ENCODE data around the gene SLC50A1. TPM values are rescaled to one million over a fixed set of nuclear protein-coding genes. Genes with fewer than 3 reads are reported as not detected.

Gene SLC50A1
- total RNA-seq, 1 experiment from 2014 or later, result 75.2 TPM

GRCh38 chr1:155182052-155182550 lies 46.4 kb downstream of the SLC50A1 start:
- POLR2A ChIA-PET (ENCODE audit: unreplicated experiment), result no interaction called here
- Histone ChIP-seq H3K4me1 (ENCODE audit: insufficient read depth, low read length) (peaks cover 8% of the 10 kb centered on the region), H3K9me3 (ENCODE audit: low read length) (no peaks in the 10 kb centered on the region), H2AFZ (ENCODE audit: low read length) (no peak overlapping the region), H3K79me2 (ENCODE audit: low read length) (no peaks in the 10 kb centered on the region), H3K27ac (ENCODE audit: low read length) (no peak overlapping the region), H3F3A (ENCODE audit: low read length, unreplicated experiment) (peaks cover 3% of the 10 kb centered on the region), H3K9me2 (replicated peaks; ENCODE audit: low read length) (no peaks in the 10 kb centered on the region), H3K36me3 (ENCODE audit: low read depth, low read length) (no peaks in the 10 kb centered on the region; the same call in 1 of the 2 replicates), H3K4me3 (ENCODE audit: low read length) (no peak overlapping the region), H3K4me2 (ENCODE audit: low read length) (no peak overlapping the region), H3K9ac (ENCODE audit: low read length) (no peak overlapping the region), H3K27me3 (ENCODE audit: low read length) (no peaks in the 10 kb centered on the region), H4K20me1 (ENCODE audit: low read length) (no peaks in the 10 kb centered on the region)
- no peak for DNase-seq
- intact Hi-C loops (cut with micrococcal nuclease), result no loop called here
- no peak for ATAC-seq
- TF ChIP-seq EZH2phosphoT487 (IDR thresholded peaks at IDR 0.05; ENCODE audit: borderline replicate concordance, low read length), result no peak
- TF ChIP-seq CTCF (conservative IDR thresholded peaks at IDR 0.05; ENCODE audit: low read depth, low read length), result no peak
- no peak for TF ChIP-seq EZH2 (IDR thresholded peaks at IDR 0.05; ENCODE audit: low read length, unreplicated experiment)
- CTCF ChIA-PET, result no interaction called here
- no TSS peak for BruUV-seq (replicated peaks)

- no peak for TF ChIP-seq CTCF (conservative IDR thresholded peaks at IDR 0.05; ENCODE audit: low read depth, low read length)
- no peak for TF ChIP-seq EZH2 (IDR thresholded peaks at IDR 0.05; ENCODE audit: low read length, unreplicated experiment)
- no peak for TF ChIP-seq EZH2phosphoT487 (IDR thresholded peaks at IDR 0.05; ENCODE audit: borderline replicate concordance, low read length)
- no peaks in the 10 kb centered on the region for H4K20me1 ChIP-seq (ENCODE audit: low read length)
- no peak overlapping the region for H3K27ac ChIP-seq (ENCODE audit: low read length)
- H3K4me2 ChIP-seq (ENCODE audit: low read length), result no peak overlapping the region
- DNase-seq (no peak), ATAC-seq (no peak)
- H3K4me3 ChIP-seq (ENCODE audit: low read length), result no peak overlapping the region
- ChIA-PET POLR2A (ENCODE audit: unreplicated experiment) (no interaction called here), CTCF (no interaction called here)
- intact Hi-C loops (cut with micrococcal nuclease), result no loop called here
- no peak overlapping the region for H3K9ac ChIP-seq (ENCODE audit: low read length)
- no peaks in the 10 kb centered on the region; the same call in 1 of the 2 replicates for H3K36me3 ChIP-seq (ENCODE audit: low read depth, low read length)
- no peaks in the 10 kb centered on the region for H3K4me1 ChIP-seq (ENCODE audit: insufficient read depth, low read length)
- H3F3A ChIP-seq (ENCODE audit: low read length, unreplicated experiment), result peaks cover 3% of the 10 kb centered on the region
- no peaks in the 10 kb centered on the region for H3K9me3 ChIP-seq (ENCODE audit: low read length)
- no peaks in the 10 kb centered on the region for H3K9me2 ChIP-seq (replicated peaks; ENCODE audit: low read length)
- H3K79me2 ChIP-seq (ENCODE audit: low read length), result no peaks in the 10 kb centered on the region
- H2AFZ ChIP-seq (ENCODE audit: low read length), result no peak overlapping the region
- BruUV-seq (replicated peaks), result no TSS peak
- H3K27me3 ChIP-seq (ENCODE audit: low read length), result no peaks in the 10 kb centered on the region
These were observed 48.1 kb downstream of the SLC50A1 start for GRCh38 chr1:155183775-155184221.

GRCh38 chr1:155184351-155184811 lies 48.7 kb downstream of the SLC50A1 start:
- no peaks in the 10 kb centered on the region for H3K4me1 ChIP-seq (ENCODE audit: insufficient read depth, low read length)
- no TSS peak for BruUV-seq (replicated peaks)
- H3F3A ChIP-seq (ENCODE audit: low read length, unreplicated experiment), result peaks cover 3% of the 10 kb centered on the region
- ChIA-PET POLR2A (ENCODE audit: unreplicated experiment) (interaction anchor here (0.6 kb wide), 1 partner anchor 17 kb away, joined by 5 read pairs; no protein-coding TSS in a partner anchor), CTCF (no interaction called here)
- H3K9me2 ChIP-seq (replicated peaks; ENCODE audit: low read length), result no peaks in the 10 kb centered on the region
- no peaks in the 10 kb centered on the region for H3K27me3 ChIP-seq (ENCODE audit: low read length)
- no peak overlapping the region for H2AFZ ChIP-seq (ENCODE audit: low read length)
- no peak overlapping the region for H3K27ac ChIP-seq (ENCODE audit: low read length)
- TF ChIP-seq CTCF (conservative IDR thresholded peaks at IDR 0.05; ENCODE audit: low read depth, low read length) (no peak), EZH2 (IDR thresholded peaks at IDR 0.05; ENCODE audit: low read length, unreplicated experiment) (no peak), EZH2phosphoT487 (IDR thresholded peaks at IDR 0.05; ENCODE audit: borderline replicate concordance, low read length) (no peak)
- H3K4me3 ChIP-seq (ENCODE audit: low read length), result no peak overlapping the region
- H3K4me2 ChIP-seq (ENCODE audit: low read length), result no peak overlapping the region
- H3K9ac ChIP-seq (ENCODE audit: low read length), result no peak overlapping the region
- DNase-seq (no peak), ATAC-seq (no peak)
- no peaks in the 10 kb centered on the region for H3K9me3 ChIP-seq (ENCODE audit: low read length)
- H3K36me3 ChIP-seq (ENCODE audit: low read depth, low read length), result no peaks in the 10 kb centered on the region; the same call in 1 of the 2 replicates
- intact Hi-C loops (cut with micrococcal nuclease), result no loop called here
- no peaks in the 10 kb centered on the region for H4K20me1 ChIP-seq (ENCODE audit: low read length)
- no peaks in the 10 kb centered on the region for H3K79me2 ChIP-seq (ENCODE audit: low read length)

Data from PC-3 (cell line).